ENCODE data around the gene KRTAP10-12.

- TF ChIP-seq POLR2A (IDR thresholded peaks at IDR 0.05) (no peak), CTCF (IDR thresholded peaks at IDR 0.05 in 4 of 5, conservative IDR thresholded peaks at IDR 0.05 in 1 of 5) (no peak)
Measured at GRCh38 chr21:44728716-44729115, 31.7 kb downstream of the KRTAP10-12 start.
